ENCODE data around the gene CAVIN4.

DNA sequence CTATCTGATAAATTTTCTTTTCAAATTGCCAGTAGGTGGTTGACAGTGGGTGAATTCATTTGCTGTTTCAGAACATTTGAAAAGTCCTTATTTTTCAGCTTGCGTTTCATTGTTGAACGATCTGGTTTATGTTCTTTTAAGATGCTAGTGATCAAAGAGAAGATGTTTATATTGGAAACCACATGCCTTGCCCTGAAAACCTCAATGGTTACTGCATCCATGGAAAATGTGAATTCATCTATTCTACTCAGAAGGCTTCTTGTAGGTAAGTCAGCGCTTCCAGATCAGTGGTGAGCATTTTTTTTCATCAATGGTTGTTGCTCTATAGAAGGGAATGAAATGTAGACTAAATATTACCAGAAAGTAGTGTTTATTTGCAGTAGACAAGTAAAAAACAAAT, 16.6 kb upstream of the CAVIN4 start:
- no peak for TF ChIP-seq POU2F2 (IDR thresholded peaks at IDR 0.05; ENCODE audit: low read depth, low read length)
- no peak for TF ChIP-seq POLR2AphosphoS5 (IDR thresholded peaks at IDR 0.05; ENCODE audit: low read depth, low read length)
- TF ChIP-seq POLR2A (IDR thresholded peaks at IDR 0.05; ENCODE audit: low read depth, low read length): no peak
- no peak for TF ChIP-seq SPI1 (IDR thresholded peaks at IDR 0.05; ENCODE audit: low read depth, low read length)
- no peak for TF ChIP-seq TAF1 (IDR thresholded peaks at IDR 0.05; ENCODE audit: low read depth, low read length)
- no peak for TF ChIP-seq PAX5 (IDR thresholded peaks at IDR 0.05; ENCODE audit: insufficient read depth, low read length, severe bottlenecking)

All from GM12891 (cell line).